HUES48 (cell line): Measurements from ENCODE around the gene IFNGR2.
"Not testable (repeated sequence)": the region's sequence is repeated elsewhere in the genome, so short reads cannot be mapped to it uniquely, and the experiment has no call there.

ENCODE experiments used
- H3K27ac ChIP-seq: one replicate; pipeline ENCODE4 v1.7.0; 2013; ENCODE audit warnings: low read depth, low read length, inconsistent platforms
- H3K27me3 ChIP-seq: 2 replicates; pipeline ENCODE4 v1.6.1; 2013; ENCODE audit warnings: mild to moderate bottlenecking, low read length; ENCODE audit not compliant: control insufficient read depth, insufficient read depth
- H3K36me3 ChIP-seq: 2 replicates; pipeline ENCODE4 v1.6.1; 2013; ENCODE audit warnings: low read length; ENCODE audit not compliant: control insufficient read depth, insufficient read depth
- H3K4me1 ChIP-seq: 2 replicates; pipeline ENCODE4 v1.6.1; 2013; ENCODE audit warnings: mild to moderate bottlenecking, low read length; ENCODE audit not compliant: control insufficient read depth, insufficient read depth
- H3K4me3 ChIP-seq: 2 replicates; pipeline ENCODE4 v1.5.1; 2013; ENCODE audit warnings: mild to moderate bottlenecking, low read depth, low read length
- H3K9ac ChIP-seq: 2 replicates; pipeline ENCODE4 v1.6.1; 2013; ENCODE audit warnings: mild to moderate bottlenecking, low read depth, low read length, moderate library complexity
- H3K9me3 ChIP-seq: 2 replicates; pipeline ENCODE4 v1.6.1; 2013; ENCODE audit warnings: low read length; ENCODE audit not compliant: control insufficient read depth, insufficient read depth

Gene IFNGR2

GRCh38 chr21:33441489-33442477 lies 38.6 kb downstream of the IFNGR2 start:
- no peaks in the 10 kb centered on the region for H3K4me1 ChIP-seq
- H3K9ac ChIP-seq: no peak overlapping the region
- H3K9me3 ChIP-seq: no peaks in the 10 kb centered on the region
- no peaks in the 10 kb centered on the region for H3K27me3 ChIP-seq
- H3K4me3 ChIP-seq: no peak overlapping the region
- H3K36me3 ChIP-seq: peaks cover 18% of the 10 kb centered on the region
- no peak overlapping the region for H3K27ac ChIP-seq

- Histone ChIP-seq H3K36me3 (peaks cover 8% of the 10 kb centered on the region; the same call in 1 of the 2 replicates), H3K4me1 (no peaks in the 10 kb centered on the region), H3K27ac (no peak overlapping the region), H3K9ac (no peak overlapping the region), H3K27me3 (no peaks in the 10 kb centered on the region), H3K9me3 (no peaks in the 10 kb centered on the region), H3K4me3 (no peak overlapping the region)
Observed at GRCh38 chr21:33443194-33443593, 40.0 kb downstream of the IFNGR2 start.

GRCh38 chr21:33444499-33444898 lies 41.3 kb downstream of the IFNGR2 start:
- no peaks in the 10 kb centered on the region for H3K9me3 ChIP-seq
- H3K4me1 ChIP-seq: no peaks in the 10 kb centered on the region
- no peak overlapping the region for H3K4me3 ChIP-seq
- H3K27me3 ChIP-seq: no peaks in the 10 kb centered on the region
- no peak overlapping the region for H3K27ac ChIP-seq
- H3K9ac ChIP-seq: no peak overlapping the region
- 0 out of 2 replicates have a peak, but pooled peaks cover 6% of the 10 kb centered on the region for H3K36me3 ChIP-seq

- H3K36me3 ChIP-seq, H3K9me3 ChIP-seq, H3K9ac ChIP-seq, H3K27me3 ChIP-seq, H3K27ac ChIP-seq, H3K4me3 ChIP-seq, H3K4me1 ChIP-seq: not testable (repeated sequence)
Observed at GRCh38 chr21:33446620-33447019, 43.4 kb downstream of the IFNGR2 start.

GRCh38 chr21:33449616-33450015 lies 46.4 kb downstream of the IFNGR2 start:
- no peaks in the 10 kb centered on the region for H3K27me3 ChIP-seq
- no peaks in the 10 kb centered on the region for H3K9me3 ChIP-seq
- H3K36me3 ChIP-seq: peaks cover 8% of the 10 kb centered on the region
- no peaks in the 10 kb centered on the region for H3K4me1 ChIP-seq
- no peak overlapping the region for H3K4me3 ChIP-seq
- H3K27ac ChIP-seq: no peak overlapping the region
- no peak overlapping the region for H3K9ac ChIP-seq

- no peaks in the 10 kb centered on the region for H3K9me3 ChIP-seq
- no peak overlapping the region for H3K4me3 ChIP-seq
- no peak overlapping the region for H3K27ac ChIP-seq
- H3K4me1 ChIP-seq: no peaks in the 10 kb centered on the region
- H3K9ac ChIP-seq: no peak overlapping the region
- no peaks in the 10 kb centered on the region for H3K27me3 ChIP-seq
- H3K36me3 ChIP-seq: peaks cover 21% of the 10 kb centered on the region
Observed at GRCh38 chr21:33451634-33452071, 48.4 kb downstream of the IFNGR2 start.

GRCh38 chr21:33452362-33452761 lies 49.1 kb downstream of the IFNGR2 start:
- H3K27me3 ChIP-seq: no peaks in the 10 kb centered on the region
- H3K4me3 ChIP-seq: no peak overlapping the region
- H3K36me3 ChIP-seq: peaks cover 22% of the 10 kb centered on the region
- H3K9me3 ChIP-seq: no peaks in the 10 kb centered on the region
- no peak overlapping the region for H3K9ac ChIP-seq
- H3K27ac ChIP-seq: no peak overlapping the region
- no peaks in the 10 kb centered on the region for H3K4me1 ChIP-seq

- no peak overlapping the region for H3K9ac ChIP-seq
- H3K4me3 ChIP-seq: no peak overlapping the region
- peaks cover 36% of the 10 kb centered on the region for H3K36me3 ChIP-seq
- H3K27me3 ChIP-seq: no peaks in the 10 kb centered on the region
- no peaks in the 10 kb centered on the region for H3K4me1 ChIP-seq
- no peak overlapping the region for H3K27ac ChIP-seq
- no peaks in the 10 kb centered on the region for H3K9me3 ChIP-seq
Observed at GRCh38 chr21:33455686-33456446, 52.7 kb downstream of the IFNGR2 start.

GRCh38 chr21:33458861-33459260 lies 55.6 kb downstream of the IFNGR2 start:
- no peaks in the 10 kb centered on the region for H3K9me3 ChIP-seq
- H3K27ac ChIP-seq: no peak overlapping the region
- H3K4me1 ChIP-seq: no peaks in the 10 kb centered on the region
- H3K9ac ChIP-seq: no peak overlapping the region
- no peak overlapping the region for H3K4me3 ChIP-seq
- H3K36me3 ChIP-seq: peaks cover 30% of the 10 kb centered on the region
- no peaks in the 10 kb centered on the region for H3K27me3 ChIP-seq

GRCh38 chr21:33461538-33462250 lies 58.5 kb downstream of the IFNGR2 start:
- H3K4me3 ChIP-seq: no peak overlapping the region
- no peak overlapping the region for H3K27ac ChIP-seq
- no peaks in the 10 kb centered on the region for H3K4me1 ChIP-seq
- no peaks in the 10 kb centered on the region for H3K9me3 ChIP-seq
- H3K36me3 ChIP-seq: peaks cover 21% of the 10 kb centered on the region
- H3K27me3 ChIP-seq: no peaks in the 10 kb centered on the region
- no peak overlapping the region for H3K9ac ChIP-seq
